NK-92 (cell line): ENCODE data around the gene BRSK1.

Experiments
- DNase-seq: peaks from one replicate; lab custom pipeline; 2025; ENCODE audit not compliant: unreplicated experiment; lab: John Stamatoyannopoulos, UW

The BRSK1 gene

DNA sequence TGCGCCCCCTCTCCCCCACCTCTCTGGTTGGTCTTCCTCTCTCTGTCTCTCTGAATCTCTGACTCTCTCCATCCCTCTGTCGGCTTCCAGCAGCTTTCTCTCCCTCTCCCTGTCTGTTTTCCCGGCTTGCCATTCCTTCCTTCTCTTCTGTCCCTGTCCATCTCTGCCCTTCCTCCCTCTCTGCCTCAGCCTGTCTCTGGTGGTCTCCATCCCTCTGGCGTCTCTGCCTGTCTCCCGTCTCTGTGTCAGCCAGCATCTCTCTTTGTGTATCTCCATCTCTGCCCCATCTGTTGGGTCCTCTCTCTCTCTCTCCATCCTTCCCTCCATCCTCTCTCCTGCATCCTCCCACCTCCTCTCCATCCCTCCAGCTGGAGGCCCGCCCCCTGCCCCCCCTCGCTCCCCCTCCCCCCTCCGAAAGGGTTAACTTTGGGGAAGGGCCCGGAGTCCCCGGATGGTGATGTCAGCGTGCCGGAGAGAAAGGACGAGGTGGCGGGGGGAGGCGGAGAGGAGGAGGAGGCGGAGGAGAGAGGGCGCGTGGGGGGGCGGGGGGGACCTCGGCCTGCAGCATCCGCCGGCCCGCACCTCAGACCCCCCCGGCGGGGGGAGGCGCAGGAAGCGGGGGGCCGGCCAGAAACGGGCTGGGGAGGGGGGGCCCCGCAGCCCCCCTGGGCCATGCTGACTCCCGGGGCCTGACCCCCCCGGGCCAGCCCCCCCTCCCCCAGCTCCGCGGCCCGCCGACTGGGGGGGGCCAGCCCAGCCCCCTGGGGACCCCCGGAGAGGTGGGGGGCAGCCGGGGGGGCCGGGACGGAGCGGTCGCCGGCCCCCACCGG lies at the start of gene BRSK1:
TSS of gene BRSK1 (plus strand) at position 450 of the 830 bp plus-strand sequence. CDS start 446 bp downstream, outside the sequence.
- DNase-seq, result no peak

- DNase-seq, result no peak
Measured at GRCh38 chr19:55238030-55238429, 45.8 kb upstream of the BRSK1 start.

DNA sequence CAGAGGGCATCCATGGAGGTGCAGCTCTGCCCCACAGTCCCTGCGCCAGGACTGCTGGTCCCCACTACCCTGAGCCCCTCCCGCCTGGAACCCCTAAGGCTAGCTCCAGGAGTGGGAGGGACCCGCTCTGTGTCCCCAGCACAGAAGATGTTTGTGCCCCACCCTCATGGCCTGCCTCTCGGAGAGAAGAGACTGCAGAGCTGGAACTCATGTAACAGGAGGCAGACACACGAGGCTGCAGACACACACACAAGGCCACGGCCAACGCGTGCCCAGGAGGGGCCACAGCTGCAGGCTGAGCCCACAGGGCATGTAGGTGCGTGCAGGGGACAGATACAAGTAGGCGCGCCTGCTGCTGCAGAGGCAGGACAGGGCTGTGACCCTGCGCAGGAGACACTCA lies 44.8 kb upstream of the BRSK1 start:
- DNase-seq, result no peak

DNA sequence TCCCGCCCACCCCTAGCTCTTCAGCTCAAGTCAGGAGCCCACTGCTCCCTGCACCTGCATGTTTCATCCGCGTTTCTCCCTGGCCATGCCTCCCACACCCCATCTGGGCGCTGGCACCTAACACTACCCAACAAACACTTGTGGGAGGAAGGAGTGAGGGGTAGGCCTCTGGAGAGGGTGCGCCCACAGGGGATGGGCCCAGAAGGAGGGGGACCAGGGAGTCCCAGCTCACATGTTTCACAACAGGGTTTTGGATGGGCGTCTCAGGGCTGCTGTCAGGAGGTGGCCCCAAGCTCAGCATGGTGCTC lies 43.1 kb upstream of the BRSK1 start:
- DNase-seq, result no peak

GRCh38 chr19:55241143-55241934 lies 42.5 kb upstream of the BRSK1 start:
- no peak for DNase-seq

- DNase-seq, result no peak
Measured at GRCh38 chr19:55241935-55242464, 41.8 kb upstream of the BRSK1 start.

GRCh38 chr19:55242517-55242916 lies 41.3 kb upstream of the BRSK1 start:
- DNase-seq, result no peak

DNA sequence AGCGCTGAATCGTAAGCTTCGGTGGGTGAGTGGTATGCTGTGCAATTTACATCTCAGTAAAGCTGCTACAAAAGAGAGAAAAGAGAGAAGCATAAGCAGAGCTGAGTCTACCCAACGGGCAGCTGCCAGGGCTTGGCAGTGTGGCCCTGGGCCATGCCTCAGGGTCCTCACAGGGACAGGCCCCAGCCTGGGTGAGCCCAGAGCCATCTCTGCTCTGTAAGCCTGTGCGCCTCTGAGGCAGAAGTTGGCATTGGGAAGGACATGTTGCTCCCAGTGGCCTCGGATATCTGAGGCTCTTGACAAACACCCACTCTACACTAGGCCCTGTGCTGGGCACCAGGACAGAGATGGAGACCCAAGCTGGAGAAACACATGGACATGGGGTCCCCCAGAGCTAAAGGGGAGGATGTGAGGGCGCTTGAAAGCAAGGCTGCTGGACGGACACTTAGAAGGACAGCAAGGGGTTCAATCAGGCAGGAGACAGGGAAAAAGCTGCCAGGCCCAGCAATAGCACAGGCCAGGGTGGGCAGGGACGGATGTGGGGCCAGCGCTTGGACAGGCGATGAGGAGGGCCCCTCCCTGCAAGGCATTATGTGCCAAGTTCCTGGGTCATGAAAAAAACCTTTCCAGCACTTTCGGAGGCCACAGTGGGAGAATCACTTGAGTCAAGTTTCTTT lies 39.7 kb upstream of the BRSK1 start:
- no peak for DNase-seq

DNA sequence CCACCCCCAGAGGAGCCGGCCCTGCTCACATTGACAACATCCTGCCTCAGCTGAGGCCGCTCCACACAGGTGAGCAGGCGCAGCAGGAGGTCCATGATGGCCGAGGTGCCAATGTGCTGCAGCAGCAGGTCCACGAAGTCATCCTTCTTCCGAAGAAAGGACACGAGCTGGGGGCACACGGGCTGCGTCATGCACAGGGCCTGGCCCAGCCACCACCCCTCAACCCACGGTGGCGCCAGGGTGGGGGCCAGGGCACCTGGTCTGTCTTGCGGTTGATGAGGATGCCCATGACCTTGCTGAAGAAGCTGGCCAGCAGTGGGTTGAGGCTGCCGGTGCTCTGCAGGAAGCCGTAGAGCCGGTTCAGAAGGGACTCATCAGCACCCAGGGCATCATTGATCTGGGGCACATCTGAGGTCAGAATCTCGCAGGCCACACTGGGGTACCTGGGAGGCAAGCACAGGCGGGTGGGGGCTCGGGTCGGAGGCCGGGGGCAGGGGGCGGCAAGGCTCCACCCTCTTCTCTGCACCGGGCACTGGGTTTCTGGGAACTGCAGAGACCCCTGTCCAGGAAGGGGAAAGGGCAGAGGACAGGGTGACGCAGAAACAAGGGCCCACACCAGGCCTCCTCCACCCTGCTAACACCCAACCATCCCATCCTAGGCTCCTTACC lies 38.4 kb upstream of the BRSK1 start:
- DNase-seq, result no peak

GRCh38 chr19:55246462-55247451 lies 37.0 kb upstream of the BRSK1 start:
- no peak for DNase-seq

GRCh38 chr19:55247621-55248099 lies 36.1 kb upstream of the BRSK1 start:
- no peak for DNase-seq

DNA sequence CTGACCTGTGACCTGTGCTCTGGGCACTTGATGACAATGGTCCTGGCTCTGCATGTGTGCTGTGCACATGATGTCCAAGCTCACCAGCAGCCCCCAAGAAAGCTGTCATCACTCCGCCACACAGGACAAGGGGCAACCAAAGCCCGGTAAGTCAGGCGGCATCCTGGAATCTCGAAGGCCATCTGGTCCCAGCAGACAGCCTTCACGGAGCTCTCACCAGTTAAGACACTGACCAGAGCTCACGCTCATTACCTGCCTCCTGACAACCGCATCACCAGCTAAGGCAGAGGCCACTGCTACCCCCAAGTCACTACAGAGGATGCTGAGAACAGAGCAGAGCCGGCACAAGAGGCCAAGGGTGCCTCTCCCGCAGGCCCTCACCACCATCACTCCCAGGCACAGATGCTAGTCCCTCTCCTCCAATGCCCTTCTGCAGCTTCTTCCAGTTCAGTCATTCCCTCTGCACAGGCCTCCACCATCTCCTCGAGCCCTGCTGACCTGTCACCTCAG lies 35.6 kb upstream of the BRSK1 start:
- DNase-seq, result no peak

DNA sequence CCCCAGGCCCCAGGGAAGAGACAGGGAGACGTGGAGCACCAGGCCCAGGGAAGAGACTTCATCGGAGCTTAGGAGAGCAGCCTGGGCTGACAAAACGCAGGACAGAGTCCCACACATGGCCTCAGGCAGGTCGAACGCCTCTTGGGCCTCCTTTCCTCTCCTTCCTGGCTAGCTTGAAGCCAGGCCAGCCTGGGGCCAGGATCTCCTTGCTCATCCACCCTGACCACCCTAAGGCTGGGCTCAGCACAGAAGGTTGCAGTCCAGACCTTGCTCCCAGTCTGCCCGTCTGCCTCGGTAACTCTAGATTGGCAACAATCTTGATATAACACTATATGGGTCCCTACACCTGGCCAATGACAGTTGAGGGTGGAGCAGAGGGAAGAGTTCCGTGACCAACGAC lies 35.1 kb upstream of the BRSK1 start:
- no peak for DNase-seq

GRCh38 chr19:55249841-55250240 lies 34.0 kb upstream of the BRSK1 start:
- no peak for DNase-seq

- DNase-seq, result no peak
Measured at GRCh38 chr19:55250262-55251036, 33.3 kb upstream of the BRSK1 start.

DNA sequence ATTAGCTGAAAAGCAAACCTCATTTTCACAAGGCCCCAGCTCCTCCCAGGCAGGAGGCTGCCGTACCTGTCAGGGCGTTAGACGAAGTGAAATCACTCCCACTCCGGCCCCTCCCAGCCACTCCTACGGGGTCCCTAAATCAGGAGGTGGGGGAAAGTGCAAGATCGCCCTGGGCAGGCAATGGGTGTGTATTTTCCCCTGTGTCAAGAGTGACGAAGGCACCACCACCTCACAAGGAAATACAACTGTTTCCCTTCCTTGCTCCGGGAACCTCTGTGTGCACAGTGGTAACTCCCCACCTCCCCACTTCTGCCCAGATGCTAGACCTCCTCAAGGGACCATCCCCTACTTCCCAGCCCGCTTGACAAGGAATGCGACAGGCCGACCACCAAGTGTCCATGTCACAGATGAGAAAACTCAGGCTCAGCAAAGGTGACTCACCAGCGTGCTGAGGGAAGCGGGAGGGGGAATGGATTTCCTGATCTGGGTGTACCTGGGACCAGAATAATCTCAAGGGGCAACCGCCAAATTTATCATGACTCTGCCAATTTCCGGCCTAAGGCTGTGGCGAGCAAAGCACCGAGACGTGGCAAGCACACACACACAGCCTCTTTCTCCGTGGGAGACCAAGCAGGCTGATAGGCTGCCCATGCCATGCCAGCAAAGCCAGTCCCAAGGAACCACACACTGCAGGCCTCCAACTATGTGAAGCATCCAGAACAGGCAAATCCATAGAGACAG lies 32.3 kb upstream of the BRSK1 start:
- DNase-seq, result no peak

DNA sequence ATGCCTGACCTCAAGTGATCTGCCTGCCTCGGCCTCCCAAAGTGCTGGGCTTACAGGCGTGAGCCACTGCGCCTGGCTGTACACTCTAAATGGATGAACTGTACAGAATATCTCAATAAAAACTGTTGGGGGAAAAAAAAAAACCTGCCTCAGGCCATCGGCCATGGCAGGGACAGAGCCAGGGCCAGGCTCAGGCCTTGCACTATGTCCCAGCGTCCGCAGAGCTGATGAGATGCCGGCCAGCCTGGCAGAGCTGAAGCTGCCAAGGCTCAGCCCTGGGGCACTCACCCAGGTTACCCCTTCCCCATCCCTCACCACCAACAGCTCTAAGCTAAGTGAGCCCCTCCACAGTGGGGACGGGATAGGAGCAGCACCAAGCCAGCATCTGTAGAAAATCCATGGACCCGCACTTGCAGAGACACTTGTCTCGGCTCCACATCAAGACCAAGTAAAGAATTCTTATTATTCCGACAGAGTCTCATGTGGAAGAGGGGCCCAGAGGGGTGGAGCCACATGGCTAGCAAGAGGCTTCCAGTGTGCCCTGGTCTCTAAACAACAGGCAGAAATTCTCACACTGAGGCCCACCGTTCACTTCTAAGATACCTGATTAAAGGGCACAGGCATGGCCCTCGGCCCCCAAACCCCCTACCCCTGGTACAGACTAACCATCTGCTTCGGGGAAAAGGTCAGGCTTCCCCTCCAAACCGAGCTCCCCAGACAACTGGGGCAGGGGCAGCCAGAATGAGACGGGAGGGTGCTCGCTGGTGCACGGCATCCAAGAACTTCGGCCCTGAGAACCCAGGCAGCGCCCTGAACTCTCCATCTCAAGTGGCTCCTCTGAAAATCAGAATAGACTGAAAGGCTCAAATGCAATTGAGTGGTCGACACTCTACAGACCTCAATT lies 30.8 kb upstream of the BRSK1 start:
- DNase-seq, result no peak
